Right lobe of liver (tissue), 4 donors: ENCODE data around the gene SMIM35.

ENCODE experiments used
- POLR2A ChIP-seq: fragments of 450-650 bp; IDR thresholded peaks from one replicate; pipeline ENCODE4 v1.6.1; 2017; ENCODE audit warnings: antibody characterized with exemption, mild to moderate bottlenecking
- TF ChIP-seq, protein P1 (sequence below), 4 donors: fragments of 200-600 bp in 3 of 4; fragments of 450-650 bp in 1 of 4; IDR thresholded peaks; one replicate each; pipeline versions ENCODE4 v1.5.1 to v1.8.0; 2016 to 2022; ENCODE audit warnings: antibody characterized with exemption in 4 of 4, mild to moderate bottlenecking in 2 of 4
- donor health status: DM: no; HTN: no; CAD: no.
- donor health status: DM: no; HTN: no; CAD: no.
- donor health status: DM: no; HTN: yes; CAD: no.

DNA sequence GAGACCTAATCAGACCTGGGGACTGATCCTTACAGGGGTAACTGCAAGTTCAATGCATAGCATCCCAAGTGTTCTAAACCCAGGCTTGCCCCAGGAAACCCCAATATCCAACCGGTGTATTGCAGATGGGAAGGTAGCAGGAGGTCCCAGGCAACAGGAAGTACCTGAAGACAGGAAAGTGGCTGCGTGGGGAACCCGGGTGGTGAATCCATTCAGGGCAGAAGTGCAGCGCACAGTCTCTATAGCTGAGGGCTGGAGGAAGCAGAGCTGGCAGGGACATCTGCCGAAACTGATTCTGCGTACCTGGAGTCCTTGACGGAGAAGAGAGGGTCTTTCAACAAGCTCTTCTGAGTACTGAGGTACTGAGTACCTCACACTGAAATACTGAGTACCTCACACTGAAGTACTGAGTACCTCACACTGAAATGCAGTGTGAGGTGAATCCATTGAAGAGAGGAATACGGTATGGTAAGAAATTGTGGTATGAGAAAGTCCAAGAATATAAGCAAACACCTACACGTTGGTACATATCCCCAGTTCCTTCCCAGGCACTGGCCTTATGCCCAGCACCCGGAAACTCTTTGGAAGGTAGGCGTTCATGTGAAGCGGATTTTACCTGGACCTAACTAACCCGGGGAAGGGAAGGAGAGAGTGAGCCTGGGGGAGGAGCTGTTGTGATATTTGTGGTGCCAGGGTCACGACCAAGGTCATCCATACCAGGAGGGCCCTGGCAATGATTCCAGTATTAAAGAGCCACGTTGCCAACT lies 45.8 kb upstream of the SMIM35 start:
- TF ChIP-seq, protein P1, sequence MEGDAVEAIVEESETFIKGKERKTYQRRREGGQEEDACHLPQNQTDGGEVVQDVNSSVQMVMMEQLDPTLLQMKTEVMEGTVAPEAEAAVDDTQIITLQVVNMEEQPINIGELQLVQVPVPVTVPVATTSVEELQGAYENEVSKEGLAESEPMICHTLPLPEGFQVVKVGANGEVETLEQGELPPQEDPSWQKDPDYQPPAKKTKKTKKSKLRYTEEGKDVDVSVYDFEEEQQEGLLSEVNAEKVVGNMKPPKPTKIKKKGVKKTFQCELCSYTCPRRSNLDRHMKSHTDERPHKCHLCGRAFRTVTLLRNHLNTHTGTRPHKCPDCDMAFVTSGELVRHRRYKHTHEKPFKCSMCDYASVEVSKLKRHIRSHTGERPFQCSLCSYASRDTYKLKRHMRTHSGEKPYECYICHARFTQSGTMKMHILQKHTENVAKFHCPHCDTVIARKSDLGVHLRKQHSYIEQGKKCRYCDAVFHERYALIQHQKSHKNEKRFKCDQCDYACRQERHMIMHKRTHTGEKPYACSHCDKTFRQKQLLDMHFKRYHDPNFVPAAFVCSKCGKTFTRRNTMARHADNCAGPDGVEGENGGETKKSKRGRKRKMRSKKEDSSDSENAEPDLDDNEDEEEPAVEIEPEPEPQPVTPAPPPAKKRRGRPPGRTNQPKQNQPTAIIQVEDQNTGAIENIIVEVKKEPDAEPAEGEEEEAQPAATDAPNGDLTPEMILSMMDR (IDR thresholded peaks at IDR 0.05) = no peak
- no peak for TF ChIP-seq POLR2A
